MG63 (cell line): ENCODE results near the gene CSF2. TPM values are rescaled to one million over a fixed set of nuclear protein-coding genes. Genes with fewer than 3 reads are reported as not detected.

Experiments
- DNase-seq: peaks from one replicate; pipeline ENCODE4 v3.0.0-alpha.2; 2020
- H3K27me3 ChIP-seq: fragments of 250-450 bp; sonication (Bioruptor Pico); 2 replicates; pipeline ENCODE4 v1.5.1; 2020; ENCODE audit warnings: mild to moderate bottlenecking, moderate library complexity
- H3K36me3 ChIP-seq: fragments of 250-450 bp; sonication (Bioruptor Pico); 2 replicates; pipeline ENCODE4 v1.5.1; 2020; ENCODE audit warnings: mild to moderate bottlenecking, moderate library complexity
- H3K4me3 ChIP-seq: fragments of 250-450 bp; sonication (Bioruptor Pico); 2 replicates; pipeline ENCODE4 v1.5.1; 2020; ENCODE audit warnings: mild to moderate bottlenecking, moderate library complexity
- H3K9me3 ChIP-seq: fragments of 250-450 bp; sonication (Bioruptor Pico); 2 replicates; pipeline ENCODE4 v1.5.1; 2020; ENCODE audit warnings: mild to moderate bottlenecking, moderate library complexity
- total RNA-seq: library from RNA; depleted of rRNA; stranded (reverse); fragments of >200 nt; shearing (Covaris generic); gene quantifications from 2 replicates; pipeline ENCODE4 v1.2.3, GENCODE V29; 2014; ENCODE audit warnings: low replicate concordance; rRNA removed

Gene CSF2
- total RNA-seq = not detected in 2 replicates

DNA sequence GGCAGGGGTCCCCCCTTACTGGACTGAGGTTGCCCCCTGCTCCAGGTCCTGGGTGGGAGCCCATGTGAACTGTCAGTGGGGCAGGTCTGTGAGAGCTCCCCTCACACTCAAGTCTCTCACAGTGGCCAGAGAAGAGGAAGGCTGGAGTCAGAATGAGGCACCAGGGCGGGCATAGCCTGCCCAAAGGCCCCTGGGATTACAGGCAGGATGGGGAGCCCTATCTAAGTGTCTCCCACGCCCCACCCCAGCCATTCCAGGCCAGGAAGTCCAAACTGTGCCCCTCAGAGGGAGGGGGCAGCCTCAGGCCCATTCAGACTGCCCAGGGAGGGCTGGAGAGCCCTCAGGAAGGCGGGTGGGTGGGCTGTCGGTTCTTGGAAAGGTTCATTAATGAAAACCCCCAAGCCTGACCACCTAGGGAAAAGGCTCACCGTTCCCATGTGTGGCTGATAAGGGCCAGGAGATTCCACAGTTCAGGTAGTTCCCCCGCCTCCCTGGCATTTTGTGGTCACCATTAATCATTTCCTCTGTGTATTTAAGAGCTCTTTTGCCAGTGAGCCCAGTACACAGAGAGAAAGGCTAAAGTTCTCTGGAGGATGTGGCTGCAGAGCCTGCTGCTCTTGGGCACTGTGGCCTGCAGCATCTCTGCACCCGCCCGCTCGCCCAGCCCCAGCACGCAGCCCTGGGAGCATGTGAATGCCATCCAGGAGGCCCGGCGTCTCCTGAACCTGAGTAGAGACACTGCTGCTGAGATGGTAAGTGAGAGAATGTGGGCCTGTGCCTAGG lies at the start of gene CSF2:
CSF2 (plus strand) TSS at position 559 of the 783 bp plus-strand sequence; CDS start at position 594, 35 bp downstream.
- Histone ChIP-seq H3K9me3 (no peaks in the 10 kb centered on the region), H3K36me3 (no peaks in the 10 kb centered on the region), H3K27me3 (no peaks in the 10 kb centered on the region), H3K4me3 (no peak within 1 kb of the TSS)
- peak; percentile 35 for DNase-seq

GRCh38 chr5:132024117-132024435 lies 49.5 kb upstream of the CSF2 start:
- Histone ChIP-seq H3K9me3 (no peaks in the 10 kb centered on the region), H3K4me3 (no peak overlapping the region), H3K36me3 (no peaks in the 10 kb centered on the region), H3K27me3 (peaks cover 4% of the 10 kb centered on the region)
- no peak for DNase-seq

GRCh38 chr5:132024789-132025402 lies 48.7 kb upstream of the CSF2 start:
- no peaks in the 10 kb centered on the region; the same call in none of the 2 replicates for H3K27me3 ChIP-seq
- no peak overlapping the region for H3K4me3 ChIP-seq
- H3K9me3 ChIP-seq = no peaks in the 10 kb centered on the region
- H3K36me3 ChIP-seq = no peaks in the 10 kb centered on the region
- DNase-seq = no peak

DNA sequence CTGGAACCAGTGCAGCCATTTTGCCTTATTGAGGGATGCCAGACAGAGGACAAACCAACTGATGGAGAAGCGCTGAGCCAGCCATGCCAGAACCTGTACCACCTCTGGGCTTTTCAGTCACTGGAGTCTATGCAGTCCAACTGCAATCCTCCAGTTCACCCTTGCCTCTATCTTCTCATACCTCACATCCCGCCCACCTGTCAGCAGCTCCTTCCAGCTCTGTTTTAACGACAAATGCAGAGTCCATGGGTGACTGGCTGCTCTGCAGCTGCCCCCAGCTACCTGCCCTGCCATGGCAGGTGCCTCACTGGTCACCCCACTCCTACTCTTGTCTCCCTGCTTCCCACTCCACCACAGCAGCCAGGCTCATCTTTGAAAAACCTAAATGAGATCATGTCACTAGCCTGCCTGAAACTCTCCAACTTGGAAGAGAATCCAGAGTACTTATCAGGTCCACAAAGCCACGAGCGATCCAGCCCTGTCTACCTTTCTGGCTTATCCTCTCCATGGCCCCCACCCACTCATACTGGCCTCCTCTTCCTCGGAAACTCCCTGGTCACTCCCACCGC lies 48.1 kb upstream of the CSF2 start:
- H3K27me3 ChIP-seq = no peaks in the 10 kb centered on the region; the same call in 1 of the 2 replicates
- H3K4me3 ChIP-seq = no peak overlapping the region
- DNase-seq = no peak
- no peaks in the 10 kb centered on the region for H3K36me3 ChIP-seq
- H3K9me3 ChIP-seq = no peaks in the 10 kb centered on the region

DNA sequence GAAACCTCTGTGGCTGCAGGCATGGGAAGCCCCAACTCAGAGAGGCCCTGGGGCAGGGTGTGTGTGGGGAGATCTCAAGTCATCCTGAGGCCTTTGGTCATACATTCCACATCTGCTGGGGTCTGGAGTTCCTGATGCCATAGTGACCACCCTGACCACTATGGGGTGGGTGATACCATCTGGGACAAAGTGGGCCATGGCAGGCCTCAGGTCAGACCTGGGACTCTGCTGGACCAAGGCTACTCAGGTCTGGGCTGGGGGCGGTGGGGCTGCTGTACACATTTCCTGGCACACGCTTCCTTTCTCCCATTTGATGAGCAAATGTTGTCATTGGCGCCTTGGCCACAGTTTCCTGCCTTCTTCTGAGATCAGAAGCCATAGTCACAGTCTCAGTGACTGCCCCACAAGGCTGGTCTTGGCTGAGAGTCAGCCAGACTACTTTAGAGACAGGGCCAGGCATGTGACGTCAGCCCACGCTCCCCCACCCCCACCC lies 47.0 kb upstream of the CSF2 start:
- Histone ChIP-seq H3K27me3 (peaks cover 2% of the 10 kb centered on the region; the same call in 1 of the 2 replicates), H3K9me3 (no peaks in the 10 kb centered on the region), H3K4me3 (no peak overlapping the region), H3K36me3 (no peaks in the 10 kb centered on the region)
- no peak for DNase-seq

GRCh38 chr5:132027027-132027426 lies 46.6 kb upstream of the CSF2 start:
- H3K27me3 ChIP-seq = peaks cover 2% of the 10 kb centered on the region; the same call in 1 of the 2 replicates
- no peaks in the 10 kb centered on the region for H3K9me3 ChIP-seq
- no peak for DNase-seq
- no peak overlapping the region for H3K4me3 ChIP-seq
- H3K36me3 ChIP-seq = no peaks in the 10 kb centered on the region

DNA sequence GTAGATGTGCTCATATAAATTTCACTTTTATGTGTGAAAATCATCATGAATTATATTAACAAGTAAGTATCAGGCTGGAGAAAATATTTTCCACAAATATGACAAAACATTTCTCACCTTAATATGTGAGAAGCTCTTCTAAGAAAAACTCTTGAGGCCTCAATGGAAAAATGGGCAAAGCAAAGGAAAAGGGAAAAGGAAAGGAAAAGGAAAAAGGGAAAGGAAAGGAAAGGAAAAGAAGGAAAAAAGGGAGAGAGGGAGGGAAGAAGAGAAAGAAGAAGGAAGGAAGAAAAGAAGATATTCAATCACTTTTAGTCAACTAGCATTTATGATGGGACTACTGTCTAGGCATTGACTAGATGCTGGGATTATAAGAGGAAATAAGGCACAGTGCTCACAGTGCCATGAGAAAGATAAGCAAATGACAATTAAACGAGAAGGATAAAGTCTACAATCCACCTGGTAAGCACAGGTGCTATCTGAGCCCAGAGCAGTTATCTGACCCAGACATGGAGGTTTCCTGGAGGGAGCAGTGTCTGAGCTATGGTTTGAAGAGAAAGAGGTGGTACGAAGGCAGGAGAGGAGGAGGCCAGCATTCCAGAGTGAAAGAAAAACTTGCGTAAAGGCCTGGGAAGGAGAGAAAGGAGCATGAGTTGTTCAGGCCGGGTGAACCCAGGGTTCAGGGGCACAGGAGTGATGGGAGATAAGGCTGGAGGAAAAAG lies 43.8 kb upstream of the CSF2 start:
- DNase-seq = no peak
- Histone ChIP-seq H3K27me3 (peaks cover 12% of the 10 kb centered on the region; the same call in 1 of the 2 replicates), H3K36me3 (no peaks in the 10 kb centered on the region), H3K4me3 (no peak overlapping the region), H3K9me3 (peaks cover 17% of the 10 kb centered on the region)

DNA sequence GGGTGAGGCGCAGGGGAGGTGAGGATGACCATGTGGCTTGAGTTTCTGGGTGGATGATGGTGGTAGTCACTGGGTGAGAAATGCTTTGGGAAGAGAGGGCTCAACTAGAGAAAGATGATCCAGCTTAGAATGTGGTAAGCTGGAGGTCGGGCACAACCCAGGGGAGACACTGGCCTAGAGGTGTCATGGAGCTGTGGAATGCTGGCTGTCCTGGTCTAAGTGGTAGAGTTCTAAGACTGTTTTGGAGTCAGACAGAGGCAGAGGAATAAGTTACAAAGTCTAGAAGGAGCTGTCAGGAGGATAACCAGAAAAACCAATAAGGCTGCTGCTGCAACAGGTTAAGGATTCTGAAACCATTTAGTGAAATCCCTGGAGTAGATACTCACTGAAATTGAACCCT lies 43.0 kb upstream of the CSF2 start:
- Histone ChIP-seq H3K27me3 (peaks cover 12% of the 10 kb centered on the region), H3K4me3 (no peak overlapping the region), H3K36me3 (no peaks in the 10 kb centered on the region), H3K9me3 (peaks cover 19% of the 10 kb centered on the region)
- DNase-seq = no peak

GRCh38 chr5:132032196-132032595 lies 41.4 kb upstream of the CSF2 start:
- DNase-seq = no peak
- H3K9me3 ChIP-seq = peaks cover 19% of the 10 kb centered on the region
- H3K36me3 ChIP-seq = no peaks in the 10 kb centered on the region
- peaks cover 20% of the 10 kb centered on the region for H3K27me3 ChIP-seq
- no peak overlapping the region for H3K4me3 ChIP-seq

DNA sequence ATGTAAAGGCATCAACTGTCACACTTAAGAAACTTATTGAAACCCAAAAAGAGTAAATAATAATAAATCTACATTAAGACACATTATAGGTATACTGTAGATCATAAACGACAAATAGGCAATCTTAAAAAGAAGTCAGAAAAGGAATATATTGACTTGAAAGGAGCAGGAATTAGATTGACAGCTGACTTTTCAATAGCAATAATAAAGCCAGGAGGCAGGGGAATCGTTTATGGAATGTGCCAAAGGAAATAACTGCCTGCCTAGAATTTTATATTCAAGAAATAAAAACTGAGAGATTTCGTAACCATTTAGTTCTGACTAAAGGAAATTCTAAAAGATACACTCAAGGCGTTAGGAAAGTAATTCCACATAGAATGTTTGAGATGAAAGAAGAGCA lies 40.5 kb upstream of the CSF2 start:
- Histone ChIP-seq H3K4me3 (no peak overlapping the region), H3K27me3 (peaks cover 23% of the 10 kb centered on the region), H3K9me3 (peaks cover 19% of the 10 kb centered on the region), H3K36me3 (no peaks in the 10 kb centered on the region)
- DNase-seq = no peak

DNA sequence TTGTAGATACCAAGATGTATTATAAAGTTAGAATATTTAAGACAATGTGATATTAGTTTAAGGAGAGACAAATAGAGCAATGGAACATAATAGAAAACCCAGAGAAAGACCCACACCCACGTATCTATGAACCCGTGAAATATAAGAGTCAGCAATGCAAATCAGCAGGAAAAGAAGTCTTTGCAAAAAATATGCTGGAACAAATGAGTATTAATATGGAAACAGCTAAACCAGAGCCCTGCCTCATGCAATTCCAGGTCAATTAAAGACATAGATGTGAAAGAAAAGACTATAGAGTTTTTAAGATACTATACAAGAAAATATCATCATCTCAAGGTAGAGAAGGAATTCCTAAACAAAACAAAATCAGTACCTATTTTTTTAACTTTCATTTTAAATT lies 36.2 kb upstream of the CSF2 start:
- DNase-seq = no peak
- Histone ChIP-seq H3K9me3 (peaks cover 19% of the 10 kb centered on the region), H3K36me3 (no peaks in the 10 kb centered on the region), H3K4me3 (no peak overlapping the region), H3K27me3 (peaks cover 44% of the 10 kb centered on the region)

GRCh38 chr5:132044207-132044606 lies 29.4 kb upstream of the CSF2 start:
- Histone ChIP-seq H3K27me3 (peaks cover 30% of the 10 kb centered on the region), H3K9me3 (no peaks in the 10 kb centered on the region; the same call in 1 of the 2 replicates), H3K36me3 (no peaks in the 10 kb centered on the region), H3K4me3 (no peak overlapping the region)
- no peak for DNase-seq

DNA sequence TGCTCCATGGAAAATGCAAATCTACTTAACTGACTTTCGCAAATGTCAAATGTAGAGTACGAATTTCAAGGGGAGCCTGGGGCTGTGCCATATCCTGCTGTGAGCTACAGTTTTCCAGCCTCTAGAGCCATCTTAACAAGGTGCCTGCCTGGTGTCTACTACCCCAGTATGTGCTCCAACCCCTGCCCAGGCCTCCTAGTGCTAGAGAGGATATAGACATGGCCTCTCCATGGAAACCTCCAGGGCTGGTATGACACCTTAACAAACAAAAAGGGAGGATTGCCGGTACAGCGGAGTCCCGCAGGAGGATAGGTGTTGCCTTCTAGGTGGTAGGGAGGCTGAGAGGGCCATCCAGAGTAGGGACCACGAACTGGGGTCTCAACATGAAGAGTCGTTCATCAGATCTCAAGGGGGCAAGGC lies 26.7 kb upstream of the CSF2 start:
- no peaks in the 10 kb centered on the region for H3K36me3 ChIP-seq
- peaks cover 9% of the 10 kb centered on the region; the same call in 1 of the 2 replicates for H3K27me3 ChIP-seq
- H3K9me3 ChIP-seq = no peaks in the 10 kb centered on the region; the same call in 1 of the 2 replicates
- H3K4me3 ChIP-seq = no peak overlapping the region
- DNase-seq = no peak

DNA sequence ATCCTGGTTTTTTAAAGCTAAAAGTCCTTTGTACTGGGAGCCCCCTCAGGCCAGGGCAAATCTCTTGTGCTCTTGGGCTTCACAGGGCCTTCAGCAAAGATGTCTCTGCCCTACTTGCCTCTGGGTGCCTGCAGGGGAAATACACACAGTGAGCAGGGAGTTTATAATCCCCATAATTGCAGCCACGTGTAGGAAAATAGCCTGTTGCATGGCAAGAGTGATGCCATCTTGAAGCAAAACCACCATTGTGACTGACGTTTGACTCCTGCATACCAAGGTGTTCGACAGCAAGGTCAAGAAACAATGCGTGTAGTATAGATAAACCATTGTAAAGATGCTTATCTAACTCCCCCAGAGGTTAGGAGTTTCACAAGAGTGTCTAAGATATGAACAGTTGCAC lies 24.5 kb upstream of the CSF2 start:
- no peaks in the 10 kb centered on the region for H3K36me3 ChIP-seq
- H3K27me3 ChIP-seq = no peaks in the 10 kb centered on the region
- H3K9me3 ChIP-seq = no peaks in the 10 kb centered on the region; the same call in 1 of the 2 replicates
- no peak for DNase-seq
- H3K4me3 ChIP-seq = no peak overlapping the region

DNA sequence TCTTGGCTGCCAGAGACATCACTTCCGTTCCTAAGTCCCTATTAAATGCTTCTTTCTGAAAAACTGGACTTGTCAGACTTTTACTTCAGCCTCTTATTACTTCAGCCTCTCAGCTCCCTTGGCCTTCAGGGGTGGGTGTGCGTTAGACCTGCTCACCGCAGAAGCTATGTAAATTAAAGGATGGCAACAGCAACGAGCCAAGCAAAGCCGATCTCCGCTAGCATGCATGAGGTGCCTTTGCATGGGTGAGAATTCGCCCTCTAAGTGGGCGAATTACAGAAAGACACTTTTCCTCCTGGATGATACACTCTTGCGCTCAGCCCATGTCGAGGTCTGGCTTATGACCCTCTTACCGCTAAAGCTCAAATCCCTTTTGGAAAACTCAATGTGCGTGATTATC lies 24.0 kb upstream of the CSF2 start:
- no peak for DNase-seq
- H3K27me3 ChIP-seq = no peaks in the 10 kb centered on the region
- no peak overlapping the region for H3K4me3 ChIP-seq
- H3K9me3 ChIP-seq = no peaks in the 10 kb centered on the region
- no peaks in the 10 kb centered on the region for H3K36me3 ChIP-seq

DNA sequence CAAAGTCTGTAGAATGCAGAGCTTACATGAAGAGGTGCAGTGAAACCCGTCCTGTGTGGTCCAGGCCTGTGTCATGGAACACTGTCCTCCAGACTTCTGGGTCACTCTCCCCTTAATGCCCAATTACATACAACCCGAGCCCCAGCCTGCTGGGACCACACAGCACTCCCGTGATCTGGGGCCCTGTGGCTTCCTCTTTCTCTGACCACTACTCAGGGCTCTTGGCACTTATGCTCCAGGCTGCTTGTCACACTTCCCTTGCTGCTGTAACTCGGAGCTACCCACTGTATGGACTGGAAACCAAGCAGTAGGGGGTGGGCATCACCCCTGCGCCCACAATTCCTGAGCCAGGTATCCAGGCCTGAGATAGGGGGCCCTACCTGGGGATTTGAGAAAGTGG lies 23.5 kb upstream of the CSF2 start:
- no peak for DNase-seq
- Histone ChIP-seq H3K4me3 (no peak overlapping the region), H3K36me3 (no peaks in the 10 kb centered on the region), H3K9me3 (no peaks in the 10 kb centered on the region), H3K27me3 (no peaks in the 10 kb centered on the region)
